OCI-LY3 (cell line): ENCODE measurements around the gene DAGLA.

Experiments
- CTCF ChIP-seq: fragments of 200-600, 300-600 bp; sonication (generic); IDR thresholded peaks from 2 replicates; pipeline ENCODE4 v1.5.1; 2014; ENCODE audit warnings: antibody characterized with exemption, low read length, low read depth
- EZH2phosphoT487 ChIP-seq: fragments of 200-600 bp; shearing (Covaris generic); IDR thresholded peaks from 2 replicates; pipeline ENCODE4 v1.6.1; 2018; ENCODE audit warnings: antibody characterized with exemption, mixed run types, low read depth

GRCh38 chr11:61771195-61771894 is 91.2 kb downstream of the DAGLA start:
- TF ChIP-seq CTCF (no peak), EZH2phosphoT487 (no peak)
